GM18520 (cell line): ENCODE results near the gene ITM2C.
A peak's percentile ranks its signal among the peaks of the same experiment; 100 is the strongest.

Source experiments
- ATAC-seq: cut with Tn5 transposase; IDR thresholded peaks from one replicate; pipeline ENCODE4 v1.9.1; 2021; ENCODE audit not compliant: unreplicated experiment

ITM2C gene

GRCh38 chr2:230872968-230873660, 8.4 kb downstream of the ITM2C start:
- peak; percentile 52 for ATAC-seq

DNA sequence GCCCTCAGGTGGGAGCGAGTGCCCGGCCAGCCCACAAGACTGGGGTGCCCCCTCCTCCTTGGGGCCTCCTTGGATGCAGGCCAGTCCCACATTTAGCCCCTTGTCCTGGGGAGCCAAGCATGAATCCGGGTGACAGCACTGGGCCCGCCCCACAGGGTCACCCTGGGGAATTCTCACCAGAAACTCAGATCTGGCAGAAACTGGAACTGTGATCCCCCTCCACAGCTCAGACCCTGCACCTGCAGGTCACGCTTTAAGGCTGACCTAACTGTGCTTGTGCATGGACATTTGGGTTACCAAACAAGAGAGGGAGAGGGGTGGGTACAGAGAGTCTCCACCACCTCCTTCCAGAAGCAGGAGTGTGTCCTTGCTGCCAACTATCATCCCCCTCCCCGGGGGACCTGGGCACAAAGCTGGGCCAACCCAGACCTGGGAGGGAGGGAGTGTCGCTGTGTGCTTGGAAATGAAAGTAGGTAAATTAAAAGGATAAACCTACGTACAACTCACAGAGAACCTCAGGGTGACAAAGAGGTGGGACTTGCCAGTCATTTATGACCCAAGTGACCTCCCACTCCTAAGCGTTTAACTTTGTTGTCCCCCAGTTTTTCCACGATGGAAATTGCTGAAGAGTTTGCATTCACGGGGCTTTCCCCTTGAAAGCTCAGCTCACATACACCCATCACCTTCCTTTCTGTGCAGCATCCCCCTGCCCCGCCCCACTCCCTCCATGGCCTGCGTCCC, 9.1 kb downstream of the ITM2C start:
- peak; percentile 48 for ATAC-seq

DNA sequence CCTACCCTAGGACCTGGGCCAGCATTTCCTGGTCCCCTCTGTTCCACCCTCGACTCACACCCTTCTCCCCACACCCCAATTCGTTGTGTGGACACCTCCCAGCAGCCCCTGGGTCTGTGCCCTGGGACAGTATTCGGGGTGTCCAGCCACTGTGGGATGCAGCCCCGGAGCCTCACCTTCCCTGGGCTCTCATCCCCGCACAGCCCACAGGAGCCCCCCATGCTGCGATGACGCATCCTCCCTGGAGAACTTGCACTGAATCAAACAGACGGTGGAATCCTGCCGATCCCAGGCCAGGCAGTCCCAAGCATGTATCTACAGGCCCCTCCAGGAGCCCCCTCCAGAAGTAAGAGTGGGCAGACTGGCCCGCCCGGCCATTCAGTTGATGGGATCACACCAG, 9.7 kb downstream of the ITM2C start:
- no peak for ATAC-seq

DNA sequence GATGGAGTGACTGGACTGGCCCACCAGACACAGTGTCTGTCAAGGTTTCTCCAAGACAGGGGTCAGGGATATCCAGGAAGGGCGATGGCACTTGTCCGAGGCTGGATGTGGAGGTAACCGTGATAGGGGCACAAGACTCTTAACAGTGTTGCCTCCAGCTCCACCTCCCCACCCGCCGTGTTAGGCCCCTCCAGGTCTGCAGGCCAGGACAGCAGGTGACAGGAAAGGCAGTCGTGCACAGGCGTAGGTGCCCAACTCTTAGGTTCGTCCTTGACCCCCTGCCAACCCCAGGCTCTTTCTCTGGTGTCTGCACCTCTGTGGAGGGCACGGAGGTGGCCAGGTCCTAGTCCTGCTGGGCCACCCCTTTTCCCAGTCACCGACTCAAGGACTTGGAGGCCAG, 10.1 kb downstream of the ITM2C start:
- ATAC-seq: no peak

- ATAC-seq: no peak
These were observed 10.9 kb downstream of the ITM2C start for GRCh38 chr2:230875347-230876315.

DNA sequence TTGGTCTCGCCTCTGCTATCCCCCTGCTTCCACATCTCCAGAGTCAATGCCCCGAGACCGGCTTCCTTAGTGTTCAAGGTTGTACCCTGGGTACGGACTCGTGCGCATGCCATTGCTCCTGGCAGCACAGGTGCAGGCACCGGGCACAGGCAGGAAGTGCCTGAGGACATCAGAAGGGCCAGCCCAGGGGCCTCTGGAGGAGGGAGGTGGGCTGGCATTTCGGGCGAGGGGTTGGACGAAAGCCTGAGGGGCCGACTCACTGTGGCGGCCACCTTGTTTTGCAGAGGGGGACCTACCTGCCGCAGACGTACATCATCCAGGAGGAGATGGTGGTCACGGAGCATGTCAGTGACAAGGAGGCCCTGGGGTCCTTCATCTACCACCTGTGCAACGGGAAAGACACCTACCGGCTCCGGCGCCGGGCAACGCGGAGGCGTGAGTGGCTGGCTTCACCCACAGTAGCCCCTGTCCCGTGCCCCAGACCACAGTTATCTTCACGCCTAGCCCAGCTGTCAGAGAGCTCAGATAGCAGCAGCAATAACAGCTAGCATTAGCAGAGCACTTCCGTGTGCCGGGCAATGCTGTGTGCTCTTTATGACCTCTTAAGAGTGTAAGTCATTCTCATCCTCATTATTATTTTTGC, 12.5 kb downstream of the ITM2C start:
- no peak for ATAC-seq

GRCh38 chr2:230877759-230878598, 13.2 kb downstream of the ITM2C start:
- no peak for ATAC-seq

DNA sequence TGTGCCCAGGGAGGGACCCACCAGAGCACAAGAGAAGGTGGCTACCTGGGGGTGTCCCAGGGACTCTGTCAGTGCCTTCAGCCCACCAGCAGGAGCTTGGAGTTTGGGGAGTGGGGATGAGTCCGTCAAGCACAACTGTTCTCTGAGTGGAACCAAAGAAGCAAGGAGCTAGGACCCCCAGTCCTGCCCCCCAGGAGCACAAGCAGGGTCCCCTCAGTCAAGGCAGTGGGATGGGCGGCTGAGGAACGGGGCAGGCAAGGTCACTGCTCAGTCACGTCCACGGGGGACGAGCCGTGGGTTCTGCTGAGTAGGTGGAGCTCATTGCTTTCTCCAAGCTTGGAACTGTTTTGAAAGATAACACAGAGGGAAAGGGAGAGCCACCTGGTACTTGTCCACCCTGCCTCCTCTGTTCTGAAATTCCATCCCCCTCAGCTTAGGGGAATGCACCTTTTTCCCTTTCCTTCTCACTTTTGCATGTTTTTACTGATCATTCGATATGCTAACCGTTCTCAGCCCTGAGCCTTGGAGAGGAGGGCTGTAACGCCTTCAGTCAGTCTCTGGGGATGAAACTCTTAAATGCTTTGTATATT, 14.0 kb downstream of the ITM2C start:
- no peak for ATAC-seq

- no peak for ATAC-seq
These were observed 14.6 kb downstream of the ITM2C start for GRCh38 chr2:230879271-230879882.

GRCh38 chr2:230879891-230880290, 15.1 kb downstream of the ITM2C start:
- no peak for ATAC-seq

DNA sequence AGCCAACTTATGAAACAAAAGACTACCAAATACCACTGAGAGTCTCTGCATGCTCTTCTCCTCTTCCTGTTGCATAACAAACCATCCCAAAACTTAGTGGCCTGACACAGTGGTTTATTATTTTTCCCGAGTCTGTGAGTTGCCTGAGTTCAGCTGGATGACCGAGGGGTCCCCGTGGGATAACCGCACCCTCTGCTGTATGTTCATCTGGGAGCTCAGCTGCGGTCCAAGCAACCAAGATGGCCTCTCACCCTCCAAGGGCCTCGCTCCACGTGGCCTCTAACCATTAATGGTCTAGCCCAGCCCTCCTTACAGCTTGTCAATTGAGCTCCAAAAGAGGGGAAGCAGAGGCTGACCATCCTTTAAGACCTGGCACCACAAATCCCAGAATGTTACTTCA, 17.1 kb downstream of the ITM2C start:
- no peak for ATAC-seq

- no peak for ATAC-seq
These were observed 20.9 kb downstream of the ITM2C start for GRCh38 chr2:230885463-230886130.

GRCh38 chr2:230886206-230886605, 21.5 kb downstream of the ITM2C start:
- no peak for ATAC-seq

DNA sequence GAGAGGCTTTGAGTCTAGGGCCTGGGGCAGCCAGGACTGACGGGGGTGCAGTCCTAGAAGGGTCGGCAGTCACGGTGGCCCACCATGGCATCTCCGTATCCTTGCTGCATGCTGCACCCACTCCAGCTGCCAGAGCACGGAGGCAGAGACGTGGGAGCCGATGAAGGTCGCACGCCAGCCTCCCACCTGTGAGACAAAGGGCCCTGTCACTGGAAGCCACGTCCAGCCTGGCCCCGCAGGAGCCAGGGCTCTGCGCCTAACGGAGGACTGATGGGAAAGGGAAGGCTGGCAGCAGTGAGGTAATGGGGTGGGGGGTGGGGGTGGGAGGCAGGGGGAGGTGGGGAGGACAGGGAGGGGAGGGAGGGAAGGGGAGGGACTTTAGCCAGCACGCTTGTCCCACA, 21.9 kb downstream of the ITM2C start:
- ATAC-seq: no peak

GRCh38 chr2:230887342-230887741, 22.6 kb downstream of the ITM2C start:
- ATAC-seq: no peak

GRCh38 chr2:230888824-230889400, 24.2 kb downstream of the ITM2C start:
- ATAC-seq: no peak

- ATAC-seq: no peak
These were observed 25.3 kb downstream of the ITM2C start for GRCh38 chr2:230889911-230890601.

DNA sequence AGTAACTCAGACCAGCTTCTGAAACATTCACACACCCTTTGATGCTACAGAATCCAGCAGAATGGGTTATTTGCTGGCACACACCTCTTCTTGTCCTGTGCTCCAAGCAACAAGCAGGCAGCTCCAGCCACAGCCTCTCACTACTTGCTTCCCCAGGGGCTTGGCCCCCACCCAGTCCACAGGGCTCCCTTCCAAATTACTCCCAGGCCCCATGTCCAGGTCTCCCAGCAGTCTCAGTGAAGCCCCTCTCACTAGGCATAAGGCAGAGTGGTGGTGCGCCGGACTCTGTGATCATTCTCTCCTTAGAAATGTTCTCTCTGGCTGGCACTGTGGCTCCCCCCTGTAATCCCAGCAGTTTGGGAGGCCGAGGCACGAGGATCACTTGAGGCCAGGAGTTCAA, 25.9 kb downstream of the ITM2C start:
- ATAC-seq: no peak
